ENCODE results near the gene SNX15.
A peak's percentile ranks its signal among the peaks of the same experiment; 100 is the strongest.

The SNX15 gene

GRCh38 chr11:65078786-65079342 lies 51.6 kb downstream of the SNX15 start:
- Histone ChIP-seq H3K36me3 (peaks cover 0 to 75% (median 59%) of the 10 kb centered on the region in 11 experiments; a peak in 18 of 22 replicates), H3K4me2 (peak overlapping the region; percentile 8 to 61 (median 51); a peak in 18 of 22 replicates), H3K4me3 (peak overlapping the region in 1 of 10 experiments; percentile 10; a peak in 1 of 20 replicates), H3K27me3 (no peaks in the 10 kb centered on the region), H3K9ac (peak overlapping the region in 8 of 11 experiments; percentile 18 to 63 (median 39); a peak in 15 of 22 replicates), H3K9me3 (replicated peaks in 1 of 11) (no peaks in the 10 kb centered on the region), H3K4me1 (peaks cover 47 to 61% (median 55%) of the 10 kb centered on the region in 10 experiments), H3K27ac (peak overlapping the region in 10 of 11 experiments; percentile 14 to 61 (median 40); a peak in 12 of 22 replicates), H4K20me1 (peaks cover 0 to 55% (median 30%) of the 10 kb centered on the region in 11 experiments; a peak in 14 of 22 replicates)
- TF ChIP-seq Cebpa-rat (IDR thresholded peaks at IDR 0.05), result no peak

DNA sequence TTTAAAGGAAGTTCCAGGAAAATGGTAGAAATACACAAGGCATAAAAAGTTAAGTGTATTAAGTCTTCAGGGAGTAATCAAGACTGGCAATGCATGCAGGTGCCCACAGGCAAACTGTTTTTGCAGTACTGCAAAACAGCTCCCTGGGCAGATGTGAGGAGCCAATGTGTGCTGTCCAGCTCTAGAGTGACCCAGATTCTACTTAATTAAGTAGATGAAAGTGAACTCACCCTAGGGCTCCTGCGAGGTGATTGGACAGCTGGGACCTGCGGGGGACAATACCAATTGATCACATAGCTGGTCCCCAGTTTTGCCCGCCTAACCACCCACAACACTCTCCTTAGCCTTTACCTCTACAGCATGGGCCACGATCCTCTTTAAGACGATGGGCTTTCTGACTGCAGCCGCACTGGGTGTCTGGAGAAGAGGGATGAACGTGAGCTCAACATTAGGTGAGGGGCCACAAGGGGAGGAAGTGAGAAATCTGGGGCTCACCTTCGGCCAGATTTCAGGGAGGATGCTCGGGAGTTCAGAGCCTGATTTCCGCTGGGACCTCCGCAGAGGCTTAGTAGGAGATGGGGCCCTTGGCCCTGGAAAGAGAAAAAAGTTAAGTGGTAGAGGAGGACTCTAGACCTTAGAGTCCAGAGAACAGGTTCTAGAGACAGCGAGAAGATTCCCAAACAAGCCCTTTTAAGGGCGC lies 56.0 kb downstream of the SNX15 start:
- H3K27ac ChIP-seq, result peak overlapping the region; percentile 79 to 91 (median 86); a peak in 21 of 22 replicates
- H3K4me2 ChIP-seq, result peak overlapping the region; percentile 85 to 97 (median 94)
- peak overlapping the region; percentile 85 to 95 (median 90) for H3K9ac ChIP-seq
- peaks cover 29 to 81% (median 64%) of the 10 kb centered on the region in 11 experiments for H3K36me3 ChIP-seq
- no peaks in the 10 kb centered on the region for H3K27me3 ChIP-seq
- H4K20me1 ChIP-seq, result peaks cover 0 to 35% (median 12%) of the 10 kb centered on the region in 11 experiments; a peak in 13 of 22 replicates
- no peak for TF ChIP-seq Cebpa-rat (IDR thresholded peaks at IDR 0.05)
- H3K4me3 ChIP-seq, result peak overlapping the region; percentile 75 to 90 (median 86)
- H3K9me3 ChIP-seq (replicated peaks in 1 of 11), result no peaks in the 10 kb centered on the region
- peaks cover 50 to 66% (median 62%) of the 10 kb centered on the region in 10 experiments for H3K4me1 ChIP-seq

DNA sequence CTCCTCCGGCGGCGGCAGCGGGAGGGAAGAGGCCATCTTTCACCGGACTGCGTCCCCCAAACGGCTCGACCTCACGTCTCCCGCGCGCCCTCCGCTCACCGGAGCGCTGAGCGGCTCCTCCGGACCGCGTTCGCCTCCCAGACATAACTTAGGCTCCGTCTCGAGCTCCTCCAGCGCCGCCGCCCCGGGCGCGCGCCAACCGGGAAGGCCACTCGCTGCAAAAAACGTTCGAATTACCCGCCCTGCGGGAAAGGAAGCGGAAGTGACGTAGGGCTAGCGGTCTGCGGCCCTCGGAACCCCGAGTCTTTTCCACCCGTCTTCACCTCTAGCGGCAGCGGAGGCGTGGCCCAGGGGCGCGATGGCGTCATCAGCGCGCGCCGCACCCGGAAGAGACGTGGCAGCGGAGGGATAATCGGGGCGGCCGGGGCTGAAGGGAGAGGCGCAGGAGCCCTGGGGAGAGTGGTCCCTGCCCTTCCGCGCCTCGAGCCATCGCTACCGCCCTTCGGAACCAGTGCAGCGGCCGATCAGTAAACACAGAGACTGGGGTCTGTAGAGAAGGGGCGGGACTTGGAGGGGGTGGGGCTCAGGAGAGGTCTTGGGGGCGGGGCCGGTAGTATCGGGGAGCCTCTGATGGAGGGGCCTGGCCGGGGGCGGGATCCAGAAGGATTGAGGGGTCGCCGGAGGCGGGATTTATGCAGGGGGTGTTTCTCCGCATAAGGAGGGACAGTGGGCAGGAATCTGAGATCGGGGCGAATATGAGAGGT lies 56.8 kb downstream of the SNX15 start, which contains the start of the genes CDCA5 and ZFPL1:
TSS of gene CDCA5 (minus strand) at position 207 of the 764 bp plus-strand sequence. CDS start at position 145, 62 bp downstream.
TSS of gene ZFPL1 (plus strand) at position 389 of the 764 bp plus-strand sequence. CDS start 477 bp downstream, outside the sequence.
- Histone ChIP-seq H3K27ac (peak within 1 kb of the TSS; percentile 79 to 91 (median 86)), H3K9ac (peak within 1 kb of the TSS; percentile 85 to 95 (median 90)), H3K9me3 (replicated peaks in 1 of 11) (no peaks in the 10 kb centered on the region), H3K4me2 (peak within 1 kb of the TSS; percentile 85 to 100 (median 98)), H3K36me3 (peaks cover 37 to 81% (median 66%) of the 10 kb centered on the region in 11 experiments), H4K20me1 (peaks cover 0 to 28% (median 5%) of the 10 kb centered on the region in 11 experiments; a peak in 11 of 22 replicates), H3K4me3 (peak within 1 kb of the TSS; percentile 75 to 90 (median 86)), H3K27me3 (no peaks in the 10 kb centered on the region), H3K4me1 (peaks cover 43 to 59% (median 55%) of the 10 kb centered on the region in 10 experiments)
- no peak for TF ChIP-seq Cebpa-rat (IDR thresholded peaks at IDR 0.05)

- peak overlapping the region; percentile 82 to 100 (median 98) for H3K4me2 ChIP-seq
- no peaks in the 10 kb centered on the region for H3K9me3 ChIP-seq (replicated peaks in 1 of 11)
- no peak for TF ChIP-seq Cebpa-rat (IDR thresholded peaks at IDR 0.05)
- H3K27ac ChIP-seq, result peak overlapping the region; percentile 79 to 91 (median 86)
- no peaks in the 10 kb centered on the region for H3K27me3 ChIP-seq
- peaks cover 37 to 52% (median 49%) of the 10 kb centered on the region in 10 experiments for H3K4me1 ChIP-seq
- peaks cover 44 to 81% (median 65%) of the 10 kb centered on the region in 11 experiments for H3K36me3 ChIP-seq
- peaks cover 0 to 20% (median 0%) of the 10 kb centered on the region in 11 experiments; a peak in 5 of 22 replicates for H4K20me1 ChIP-seq
- H3K9ac ChIP-seq, result peak overlapping the region; percentile 85 to 95 (median 90)
- H3K4me3 ChIP-seq, result peak overlapping the region; percentile 75 to 90 (median 86)
Observed at GRCh38 chr11:65084598-65085375, 57.5 kb downstream of the SNX15 start.

GRCh38 chr11:65085446-65085845 lies 58.2 kb downstream of the SNX15 start:
- Histone ChIP-seq H3K4me3 (peak overlapping the region in 9 of 10 experiments; percentile 81 to 90 (median 87); a peak in 11 of 20 replicates), H4K20me1 (peaks cover 0 to 14% (median 0%) of the 10 kb centered on the region in 11 experiments; a peak in 5 of 22 replicates), H3K27me3 (no peaks in the 10 kb centered on the region), H3K9me3 (replicated peaks in 1 of 11) (no peaks in the 10 kb centered on the region), H3K4me1 (peaks cover 39 to 48% (median 45%) of the 10 kb centered on the region in 10 experiments), H3K27ac (peak overlapping the region in 4 of 11 experiments; percentile 79 to 91 (median 87); a peak in 7 of 22 replicates), H3K4me2 (peak overlapping the region; percentile 82 to 100 (median 98)), H3K36me3 (peaks cover 47 to 77% (median 63%) of the 10 kb centered on the region in 11 experiments), H3K9ac (peak overlapping the region; percentile 85 to 95 (median 90); a peak in 17 of 22 replicates)
- no peak for TF ChIP-seq Cebpa-rat (IDR thresholded peaks at IDR 0.05)

- H3K27ac ChIP-seq, result no peak overlapping the region
- peaks cover 29 to 40% (median 33%) of the 10 kb centered on the region in 10 experiments for H3K4me1 ChIP-seq
- no peak overlapping the region for H3K4me3 ChIP-seq
- H3K4me2 ChIP-seq, result no peak overlapping the region
- no peaks in the 10 kb centered on the region for H3K27me3 ChIP-seq
- peak overlapping the region in 1 of 11 experiments; percentile 19; a peak in 1 of 22 replicates for H3K9ac ChIP-seq
- H3K9me3 ChIP-seq (replicated peaks in 1 of 11), result no peaks in the 10 kb centered on the region
- H3K36me3 ChIP-seq, result peaks cover 47 to 64% (median 54%) of the 10 kb centered on the region in 11 experiments
- TF ChIP-seq Cebpa-rat (IDR thresholded peaks at IDR 0.05), result no peak
- H4K20me1 ChIP-seq, result peaks cover 0 to 7% (median 0%) of the 10 kb centered on the region in 11 experiments; a peak in 5 of 22 replicates
Observed at GRCh38 chr11:65086809-65087208, 59.6 kb downstream of the SNX15 start.

DNA sequence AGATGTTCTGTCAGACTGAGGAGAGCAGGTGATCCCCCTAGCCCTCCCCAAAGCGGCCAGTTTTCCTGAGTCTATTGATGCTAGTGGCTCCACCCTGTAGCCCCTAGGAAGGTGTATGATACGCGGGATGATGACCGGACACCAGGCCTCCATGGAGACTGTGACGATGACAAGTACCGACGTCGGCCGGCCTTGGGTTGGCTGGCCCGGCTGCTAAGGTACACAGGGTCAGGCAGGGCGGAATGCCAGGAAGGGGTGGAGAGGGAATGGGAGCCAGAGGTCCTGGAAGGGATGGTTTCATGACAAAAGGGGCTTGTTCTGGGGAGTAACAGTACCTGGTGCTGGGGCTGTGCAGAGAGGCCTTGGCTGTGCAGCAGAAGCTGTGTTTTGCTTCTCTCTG lies 60.0 kb downstream of the SNX15 start:
- H3K9me3 ChIP-seq (replicated peaks in 1 of 11), result no peaks in the 10 kb centered on the region
- H3K36me3 ChIP-seq, result peaks cover 47 to 60% (median 50%) of the 10 kb centered on the region in 11 experiments
- no peak for TF ChIP-seq Cebpa-rat (IDR thresholded peaks at IDR 0.05)
- H3K4me2 ChIP-seq, result no peak overlapping the region
- H3K27me3 ChIP-seq, result no peaks in the 10 kb centered on the region
- H3K9ac ChIP-seq, result no peak overlapping the region
- H4K20me1 ChIP-seq, result peaks cover 0 to 7% (median 0%) of the 10 kb centered on the region in 11 experiments; a peak in 3 of 22 replicates
- H3K27ac ChIP-seq, result no peak overlapping the region
- no peak overlapping the region for H3K4me3 ChIP-seq
- peaks cover 25 to 36% (median 29%) of the 10 kb centered on the region in 10 experiments for H3K4me1 ChIP-seq

Data from BLaER1 treated with 17β-estradiol and CSF1 and Interleukin-3, amounts not matched to agents 10 nM and 100 nM (cell line).